ENCODE measurements around the gene CLEC16A.

Gene CLEC16A

DNA sequence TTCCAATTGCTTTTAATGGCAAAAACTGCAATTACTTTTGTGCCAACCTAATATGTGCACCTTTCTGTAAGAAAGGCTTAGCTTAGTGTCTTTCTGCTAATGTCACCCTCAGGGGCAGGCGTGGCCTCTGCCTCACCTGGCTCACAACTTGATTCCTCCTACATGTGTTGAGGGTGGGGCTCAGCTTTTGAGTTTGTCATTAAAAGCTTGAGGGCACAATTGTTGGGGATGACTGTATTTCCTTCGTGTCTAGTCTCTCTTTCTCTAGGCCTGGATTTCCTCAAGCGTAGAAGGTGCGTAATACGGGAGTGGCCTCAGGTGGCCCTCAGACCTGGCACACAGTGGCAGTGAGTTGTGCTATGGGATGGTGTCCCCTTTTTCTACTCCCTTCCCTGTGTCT is 94.4 kb downstream of the CLEC16A start:
- H3K4me3 ChIP-seq (ENCODE audit: low read depth, low read length), result no peak overlapping the region
- TF ChIP-seq, protein P1, sequence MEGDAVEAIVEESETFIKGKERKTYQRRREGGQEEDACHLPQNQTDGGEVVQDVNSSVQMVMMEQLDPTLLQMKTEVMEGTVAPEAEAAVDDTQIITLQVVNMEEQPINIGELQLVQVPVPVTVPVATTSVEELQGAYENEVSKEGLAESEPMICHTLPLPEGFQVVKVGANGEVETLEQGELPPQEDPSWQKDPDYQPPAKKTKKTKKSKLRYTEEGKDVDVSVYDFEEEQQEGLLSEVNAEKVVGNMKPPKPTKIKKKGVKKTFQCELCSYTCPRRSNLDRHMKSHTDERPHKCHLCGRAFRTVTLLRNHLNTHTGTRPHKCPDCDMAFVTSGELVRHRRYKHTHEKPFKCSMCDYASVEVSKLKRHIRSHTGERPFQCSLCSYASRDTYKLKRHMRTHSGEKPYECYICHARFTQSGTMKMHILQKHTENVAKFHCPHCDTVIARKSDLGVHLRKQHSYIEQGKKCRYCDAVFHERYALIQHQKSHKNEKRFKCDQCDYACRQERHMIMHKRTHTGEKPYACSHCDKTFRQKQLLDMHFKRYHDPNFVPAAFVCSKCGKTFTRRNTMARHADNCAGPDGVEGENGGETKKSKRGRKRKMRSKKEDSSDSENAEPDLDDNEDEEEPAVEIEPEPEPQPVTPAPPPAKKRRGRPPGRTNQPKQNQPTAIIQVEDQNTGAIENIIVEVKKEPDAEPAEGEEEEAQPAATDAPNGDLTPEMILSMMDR (IDR thresholded peaks at IDR 0.05; ENCODE audit: low read depth, low read length, missing control alignments), result no peak
- no peak for DNase-seq (ENCODE audit: low read depth)

DNA sequence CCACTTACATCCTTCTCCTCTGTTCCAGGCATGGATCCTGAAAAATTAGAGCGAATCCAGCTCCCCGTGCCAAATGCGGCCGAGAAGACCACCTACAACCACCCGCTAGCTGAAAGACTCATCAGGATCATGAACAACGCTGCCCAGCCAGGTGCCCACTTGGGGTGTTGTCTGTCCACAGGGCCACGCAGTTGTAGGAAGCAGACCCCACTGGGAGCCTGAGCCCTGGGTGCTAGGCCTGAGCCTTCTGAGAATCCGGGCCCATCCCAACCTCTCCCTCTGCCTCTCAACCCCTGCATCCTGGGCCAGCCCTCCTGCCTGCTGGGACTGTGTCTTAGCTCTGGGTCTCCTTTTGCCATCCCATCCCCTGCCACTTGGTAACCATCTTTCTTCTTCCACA is 95.4 kb downstream of the CLEC16A start:
- DNase-seq (ENCODE audit: low read depth), result no peak
- TF ChIP-seq, protein P1 (IDR thresholded peaks at IDR 0.05; ENCODE audit: low read depth, low read length, missing control alignments), result no peak
- no peak overlapping the region for H3K4me3 ChIP-seq (ENCODE audit: low read depth, low read length)

DNA sequence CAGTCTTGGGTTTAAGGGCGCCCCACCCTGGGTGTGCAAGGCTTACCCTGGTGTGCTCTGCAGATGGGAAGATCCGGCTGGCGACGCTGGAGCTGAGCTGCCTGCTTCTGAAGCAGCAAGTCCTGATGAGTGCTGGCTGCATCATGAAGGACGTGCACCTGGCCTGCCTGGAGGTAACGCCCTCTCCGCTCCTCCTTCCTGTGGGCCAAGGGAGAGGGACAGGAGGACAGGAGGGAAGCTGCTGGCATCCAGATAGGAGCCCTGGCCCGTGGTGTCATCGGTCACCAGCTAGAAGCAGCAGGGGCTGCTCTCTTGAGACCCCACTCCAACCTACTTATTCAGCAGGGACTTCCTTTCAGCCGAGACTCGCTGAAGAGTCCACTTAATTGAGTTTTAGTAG is 97.8 kb downstream of the CLEC16A start:
- TF ChIP-seq, protein P1 (IDR thresholded peaks at IDR 0.05; ENCODE audit: low read depth, low read length, missing control alignments), result no peak
- no peak for DNase-seq (ENCODE audit: low read depth)
- no peak overlapping the region for H3K4me3 ChIP-seq (ENCODE audit: low read depth, low read length)

DNA sequence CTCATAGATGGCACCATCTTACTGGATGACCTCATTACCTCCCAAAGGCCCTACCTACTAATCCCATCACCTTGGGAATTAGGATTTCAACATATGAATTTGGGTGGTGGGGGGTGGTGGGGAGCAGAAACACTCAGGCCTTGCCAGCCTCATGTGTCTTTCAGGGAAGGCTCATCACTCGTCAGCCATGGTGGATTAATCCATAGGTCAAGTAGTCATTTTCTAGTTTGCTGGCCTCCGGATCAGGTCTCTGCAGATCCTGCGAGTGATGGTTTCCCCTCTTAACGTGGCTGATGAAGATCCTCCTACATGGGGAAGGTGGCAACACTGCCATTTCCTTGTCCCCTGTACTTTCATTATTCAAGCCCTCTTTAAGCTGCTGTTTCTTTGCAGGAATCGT is 101.1 kb downstream of the CLEC16A start:
- TF ChIP-seq, protein P1 (IDR thresholded peaks at IDR 0.05; ENCODE audit: low read depth, low read length, missing control alignments), result no peak
- no peak for DNase-seq (ENCODE audit: low read depth)
- H3K4me3 ChIP-seq (ENCODE audit: low read depth, low read length), result no peak overlapping the region

DNA sequence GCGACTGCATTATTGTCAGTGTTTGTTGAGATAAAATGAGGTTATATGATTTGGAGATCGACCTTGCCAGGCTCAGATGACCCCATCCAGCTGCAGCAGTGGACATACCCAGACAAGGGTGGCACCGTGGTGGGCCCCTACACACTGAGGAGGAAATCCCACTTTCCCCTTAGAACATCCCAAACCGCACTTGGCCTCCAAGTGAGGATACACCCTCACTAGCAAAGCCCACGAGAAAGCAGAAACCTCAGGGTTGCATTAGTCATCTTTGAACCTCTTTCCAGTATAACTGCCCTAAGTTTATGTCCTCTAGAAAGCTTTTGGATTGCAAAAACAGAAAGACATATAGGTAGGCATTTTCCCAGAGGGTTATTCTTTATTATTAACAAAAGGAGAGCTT is 101.5 kb downstream of the CLEC16A start:
- DNase-seq (ENCODE audit: low read depth), result no peak
- TF ChIP-seq, protein P1 (IDR thresholded peaks at IDR 0.05; ENCODE audit: low read depth, low read length, missing control alignments), result no peak
- no peak overlapping the region for H3K4me3 ChIP-seq (ENCODE audit: low read depth, low read length)

DNA sequence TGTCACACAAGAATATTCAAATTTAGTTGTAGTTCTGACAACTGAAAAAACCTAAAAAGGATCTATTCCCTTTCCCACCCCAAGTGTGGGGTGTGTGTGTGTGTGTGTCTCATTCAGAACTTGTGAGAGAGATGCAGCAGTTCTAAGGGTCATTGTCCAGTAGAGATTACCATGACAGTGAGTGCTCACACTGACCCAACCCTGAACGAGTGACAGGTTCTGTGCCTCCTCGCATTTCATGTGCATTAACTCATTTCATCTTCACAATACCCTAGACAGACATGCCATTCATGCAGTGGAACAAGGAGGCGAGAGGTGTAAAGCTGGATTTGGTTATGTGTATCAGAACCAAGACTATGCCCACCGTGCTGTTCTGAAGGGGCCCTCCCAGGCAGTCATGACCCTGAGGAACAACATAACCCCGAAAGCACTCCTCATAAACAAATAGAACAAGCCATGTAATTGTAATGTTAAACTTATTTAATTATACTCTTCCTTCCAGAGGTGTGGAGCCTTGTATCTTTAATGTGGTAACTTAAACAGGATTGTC is 102.1 kb downstream of the CLEC16A start:
- TF ChIP-seq, protein P1 (IDR thresholded peaks at IDR 0.05; ENCODE audit: low read depth, low read length, missing control alignments), result no peak
- no peak overlapping the region for H3K4me3 ChIP-seq (ENCODE audit: low read depth, low read length)
- DNase-seq (ENCODE audit: low read depth), result no peak

DNA sequence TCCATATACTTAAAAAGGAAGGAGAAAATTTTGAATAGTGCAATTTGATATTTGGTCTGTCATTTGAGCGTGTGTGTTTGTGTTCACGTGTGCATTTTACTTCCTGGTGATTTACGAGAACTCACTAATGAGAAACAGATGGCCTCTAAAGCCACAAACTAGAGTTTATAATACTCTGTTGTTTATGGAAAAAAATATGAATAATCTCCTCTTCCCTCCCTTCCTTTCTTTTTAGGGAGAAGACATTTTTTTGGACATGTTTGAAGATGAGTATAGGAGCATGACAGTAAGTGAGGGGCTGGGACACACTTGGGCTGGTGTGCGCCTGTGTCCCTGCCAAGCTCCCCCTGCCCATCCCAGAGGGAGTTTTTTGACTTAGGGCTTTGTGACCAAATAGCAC is 102.7 kb downstream of the CLEC16A start:
- DNase-seq (ENCODE audit: low read depth), result no peak
- TF ChIP-seq, protein P1 (IDR thresholded peaks at IDR 0.05; ENCODE audit: low read depth, low read length, missing control alignments), result no peak

More for the DNA sequence above, 102.7 kb downstream of the CLEC16A start:
- no peak overlapping the region for H3K4me3 ChIP-seq (ENCODE audit: low read depth, low read length)
